Subcutaneous abdominal adipose tissue (tissue), 5 donors: ENCODE data around the gene NTM.
A peak's percentile ranks its signal among the peaks of the same experiment; 100 is the strongest.

ENCODE experiments used
- H3K27ac ChIP-seq: one replicate; pipeline ENCODE4 v1.7.0; 2013; ENCODE audit warnings: low read depth, mild to moderate bottlenecking, inconsistent platforms, low read length, moderate library complexity
- H3K27me3 ChIP-seq, 5 donors: one replicate each; pipeline ENCODE4 v1.7.0; 2013; ENCODE audit warnings: low read length in 5 of 5, inconsistent platforms in 1 of 5; ENCODE audit not compliant: control insufficient read depth in 5 of 5, insufficient read depth in 4 of 5
- H3K36me3 ChIP-seq, 5 donors: one replicate each; pipeline ENCODE4 v1.7.0; 2013; ENCODE audit warnings: low read length in 5 of 5; ENCODE audit not compliant: control insufficient read depth in 5 of 5, insufficient read depth in 5 of 5
- H3K4me1 ChIP-seq, 5 donors: one replicate each; pipeline ENCODE4 v1.7.0; 2013; ENCODE audit warnings: low read length in 5 of 5, mild to moderate bottlenecking in 3 of 5, moderate library complexity in 1 of 5; ENCODE audit not compliant: control insufficient read depth in 5 of 5, insufficient read depth in 5 of 5
- H3K4me3 ChIP-seq, 5 donors: one replicate each; pipeline ENCODE4 v1.7.0; 2013; ENCODE audit warnings: low read length in 5 of 5, low read depth in 1 of 5
- H3K9ac ChIP-seq, 5 donors: one replicate each; pipeline ENCODE4 v1.7.0; 2013; ENCODE audit warnings: low read length in 5 of 5, mild to moderate bottlenecking in 4 of 5, moderate library complexity in 3 of 5
- H3K9me3 ChIP-seq, 5 donors: one replicate each; pipeline ENCODE4 v1.7.0; 2013; ENCODE audit warnings: low read length in 5 of 5; ENCODE audit not compliant: control insufficient read depth in 5 of 5
- donor health status: healthy.
- donor health status: healthy.
- donor health status: healthy.
- donor health status: healthy.
- donor health status: healthy.

Gene NTM

DNA sequence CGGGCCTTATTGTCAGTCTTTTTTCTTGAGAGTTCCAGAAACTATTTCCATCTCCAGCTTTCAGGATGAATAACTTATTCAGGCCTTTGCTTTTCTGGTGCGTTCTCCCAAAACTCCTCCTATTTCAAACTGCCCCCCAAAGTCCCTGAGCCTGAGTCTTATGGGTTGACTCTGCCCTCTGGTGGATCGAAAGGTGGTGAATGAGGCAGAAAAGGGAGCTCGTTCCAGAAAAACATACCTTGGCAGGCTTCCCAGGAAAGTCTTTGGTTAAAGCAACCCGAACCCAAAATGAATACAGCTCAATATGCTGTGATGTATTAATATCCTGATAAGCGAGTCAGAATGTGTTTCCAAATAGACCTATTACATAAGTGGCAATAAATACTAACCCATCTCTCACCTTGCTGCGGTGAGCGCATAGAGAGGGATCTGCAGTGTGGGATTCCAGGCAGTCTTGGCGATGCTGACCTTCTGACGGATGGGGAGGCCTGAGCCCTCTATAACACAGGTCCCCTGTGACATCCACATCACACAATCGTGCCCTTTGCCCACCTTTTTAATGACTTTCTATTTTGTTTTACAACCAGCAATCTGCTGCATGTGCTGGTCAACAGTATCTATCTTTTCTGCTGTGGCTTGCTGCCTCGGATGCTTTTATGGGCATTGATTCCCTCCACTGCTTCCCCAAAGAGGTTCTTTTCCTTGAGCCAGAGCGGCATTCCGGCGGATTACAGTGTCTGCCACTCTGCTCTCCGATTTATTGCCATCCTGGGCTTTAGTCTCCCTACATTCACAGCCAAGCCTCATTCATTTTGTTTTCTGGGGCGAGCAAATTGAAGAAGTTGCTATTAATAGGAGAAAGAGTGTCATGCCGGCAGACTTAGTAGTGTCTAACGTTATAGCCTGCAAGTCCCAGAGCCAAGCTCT lies 756.8 kb downstream of the NTM start:
- no peaks in the 10 kb centered on the region for H3K27me3 ChIP-seq
- peak overlapping the region; percentile 63 for H3K27ac ChIP-seq
- peak overlapping the region; percentile 56 to 82 (median 62) for H3K4me3 ChIP-seq
- H3K4me1 ChIP-seq, result peaks cover 2 to 27% (median 23%) of the 10 kb centered on the region in 5 donors
- no peaks in the 10 kb centered on the region for H3K36me3 ChIP-seq
- no peaks in the 10 kb centered on the region for H3K9me3 ChIP-seq
- peak overlapping the region in 1 of 5 donors; percentile 56 for H3K9ac ChIP-seq

DNA sequence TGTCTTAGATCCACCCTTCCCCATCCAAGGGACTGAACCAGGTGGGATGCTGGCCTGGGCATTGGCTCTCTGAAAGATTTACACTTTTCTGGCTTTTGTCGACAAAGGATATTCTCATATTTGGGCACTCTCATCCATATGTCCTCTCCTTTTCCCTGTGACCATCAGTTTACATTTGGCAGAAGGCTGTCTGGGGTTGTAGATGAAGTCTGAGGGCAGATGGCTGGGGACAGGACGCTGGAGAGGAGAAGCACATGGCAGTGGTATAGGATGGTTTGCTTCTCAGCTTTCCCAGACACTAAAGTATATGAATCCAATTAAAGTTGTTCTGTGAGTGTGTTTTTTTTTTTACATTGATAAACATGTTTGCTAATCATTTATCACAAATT lies 757.5 kb downstream of the NTM start:
- Histone ChIP-seq H3K27me3 (no peaks in the 10 kb centered on the region), H3K36me3 (no peaks in the 10 kb centered on the region), H3K27ac (no peak overlapping the region), H3K9ac (no peak overlapping the region), H3K4me1 (peaks cover 2 to 23% (median 20%) of the 10 kb centered on the region in 5 donors), H3K9me3 (no peaks in the 10 kb centered on the region), H3K4me3 (no peak overlapping the region)

DNA sequence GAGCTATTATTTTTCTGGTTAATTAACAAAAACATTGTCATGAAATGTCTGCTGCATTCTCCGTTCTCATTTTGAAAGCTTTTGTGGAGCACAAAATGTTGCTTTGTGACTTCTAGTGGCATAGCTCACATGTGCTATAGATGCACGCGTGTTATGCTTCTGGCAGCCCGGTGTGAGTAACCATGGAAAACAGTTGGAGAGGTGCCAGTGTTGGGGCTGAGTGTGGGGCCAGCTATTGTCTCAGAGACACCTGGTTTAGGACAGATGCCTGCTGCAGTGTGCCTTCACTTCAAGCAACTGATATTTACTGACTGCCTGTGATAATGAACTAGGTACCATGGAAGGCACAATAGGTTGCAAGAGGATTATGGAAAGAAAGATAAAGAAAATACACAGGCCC lies 760.6 kb downstream of the NTM start:
- H3K9me3 ChIP-seq, result no peaks in the 10 kb centered on the region
- H3K36me3 ChIP-seq, result no peaks in the 10 kb centered on the region
- no peak overlapping the region for H3K9ac ChIP-seq
- H3K4me1 ChIP-seq, result peaks cover 2 to 19% (median 16%) of the 10 kb centered on the region in 5 donors
- no peak overlapping the region for H3K27ac ChIP-seq
- H3K4me3 ChIP-seq, result no peak overlapping the region
- peaks cover 0 to 5% (median 0%) of the 10 kb centered on the region in 5 donors for H3K27me3 ChIP-seq

DNA sequence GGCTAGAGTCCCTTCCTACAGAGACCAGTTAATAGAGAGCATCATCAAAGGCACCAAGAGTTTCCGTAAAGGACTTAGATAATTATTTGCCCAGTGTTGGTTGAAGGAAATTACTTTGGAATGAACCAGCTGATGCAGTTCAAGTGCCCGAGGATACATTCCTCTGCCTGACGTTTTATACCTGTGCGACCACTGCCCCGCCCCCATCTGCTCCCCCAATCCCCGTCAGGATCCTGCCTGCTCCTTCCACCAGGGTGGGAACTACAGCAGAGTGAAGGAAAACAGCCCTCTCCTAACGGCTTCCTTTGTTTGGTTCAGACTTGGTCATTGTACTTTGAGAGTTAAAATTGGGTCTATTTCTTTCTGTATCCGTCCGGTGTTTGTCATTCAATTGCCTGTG lies 761.5 kb downstream of the NTM start:
- Histone ChIP-seq H3K9ac (no peak overlapping the region), H3K4me3 (no peak overlapping the region), H3K27me3 (peaks cover 0 to 5% (median 0%) of the 10 kb centered on the region in 5 donors), H3K36me3 (no peaks in the 10 kb centered on the region), H3K4me1 (peaks cover 2 to 10% (median 7%) of the 10 kb centered on the region in 5 donors), H3K9me3 (no peaks in the 10 kb centered on the region), H3K27ac (no peak overlapping the region)

- Histone ChIP-seq H3K27ac (no peak overlapping the region), H3K9me3 (no peaks in the 10 kb centered on the region), H3K4me3 (no peak overlapping the region), H3K27me3 (peaks cover 0 to 5% (median 0%) of the 10 kb centered on the region in 5 donors), H3K9ac (no peak overlapping the region), H3K36me3 (no peaks in the 10 kb centered on the region), H3K4me1 (no peaks in the 10 kb centered on the region)
These were observed 763.9 kb downstream of the NTM start for GRCh38 chr11:132134322-132134721.

DNA sequence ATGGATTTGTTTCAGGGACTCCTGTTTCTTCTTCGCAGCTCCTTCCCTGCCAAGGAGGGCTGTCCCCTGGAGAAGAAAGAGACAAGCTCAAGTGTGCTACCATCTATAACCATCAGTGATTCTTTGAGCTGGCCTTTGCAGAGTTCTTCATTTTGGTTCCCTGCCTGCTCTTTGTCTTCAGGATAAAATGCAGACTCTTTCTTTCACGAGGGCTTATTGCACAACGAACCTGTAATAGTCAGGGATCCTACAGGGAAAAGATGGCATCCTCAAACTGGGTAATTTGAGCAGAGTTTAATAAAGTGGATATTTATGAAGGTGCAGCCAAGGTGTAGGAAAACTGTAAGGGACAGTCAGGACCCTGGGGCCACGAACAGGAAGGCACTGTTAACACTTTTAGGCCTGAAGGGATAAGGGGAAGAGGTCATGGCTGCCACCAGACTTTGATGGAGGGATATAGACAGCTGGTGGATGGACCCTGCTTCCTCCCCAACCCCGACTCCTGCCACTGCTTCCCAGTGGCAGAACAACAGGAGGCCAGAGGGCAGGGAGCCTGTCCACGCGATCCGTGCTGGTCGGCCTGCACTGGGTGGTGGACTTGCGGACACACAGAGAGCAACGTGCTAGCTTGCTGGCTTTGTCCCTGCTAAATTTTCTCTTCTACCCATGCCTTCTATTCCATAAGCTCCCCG lies 767.0 kb downstream of the NTM start:
- no peak overlapping the region for H3K4me3 ChIP-seq
- H3K27me3 ChIP-seq, result peaks cover 0 to 5% (median 0%) of the 10 kb centered on the region in 5 donors
- H3K9me3 ChIP-seq, result no peaks in the 10 kb centered on the region
- H3K4me1 ChIP-seq, result no peaks in the 10 kb centered on the region
- H3K27ac ChIP-seq, result no peak overlapping the region
- no peak overlapping the region for H3K9ac ChIP-seq
- H3K36me3 ChIP-seq, result no peaks in the 10 kb centered on the region

DNA sequence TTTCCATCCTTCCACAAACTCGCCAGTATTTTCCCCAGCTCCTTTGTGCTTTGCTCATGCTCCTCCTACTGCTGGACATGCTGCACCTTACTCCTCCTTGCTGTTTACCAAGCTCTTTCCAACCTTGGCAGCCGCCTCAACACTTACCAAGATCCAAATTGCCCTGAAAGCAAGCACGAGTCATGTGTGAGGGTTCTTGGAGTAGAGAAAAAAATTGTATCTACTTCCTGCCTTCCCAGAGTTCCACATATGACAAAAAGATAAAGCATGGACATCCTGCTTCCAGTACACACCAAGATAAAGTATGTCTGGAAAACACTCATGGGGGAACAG lies 767.5 kb downstream of the NTM start:
- H3K36me3 ChIP-seq, result no peaks in the 10 kb centered on the region
- H3K4me3 ChIP-seq, result no peak overlapping the region
- H3K4me1 ChIP-seq, result no peaks in the 10 kb centered on the region
- no peak overlapping the region for H3K27ac ChIP-seq
- no peak overlapping the region for H3K9ac ChIP-seq
- H3K27me3 ChIP-seq, result peaks cover 0 to 5% (median 0%) of the 10 kb centered on the region in 5 donors
- no peaks in the 10 kb centered on the region for H3K9me3 ChIP-seq

DNA sequence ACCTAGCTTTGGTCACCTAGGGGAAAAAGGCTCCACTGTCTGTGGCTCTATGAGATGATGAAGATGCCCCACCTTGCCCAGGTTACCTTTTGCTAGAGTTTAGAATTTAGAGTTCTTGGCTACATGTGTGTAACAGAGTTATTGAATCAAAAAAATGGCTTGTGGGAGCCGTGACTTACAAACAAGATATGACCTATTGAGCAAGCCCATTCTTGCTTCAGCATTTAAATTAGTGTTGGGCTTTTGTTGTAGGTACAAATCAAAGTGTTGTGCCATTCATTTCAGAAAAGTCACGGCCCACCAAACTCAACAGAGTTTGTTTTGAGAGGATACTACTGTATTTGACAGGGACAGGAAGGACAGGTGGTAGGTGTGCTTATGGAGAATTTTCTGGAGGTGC lies 768.8 kb downstream of the NTM start:
- H3K9ac ChIP-seq, result no peak overlapping the region
- H3K36me3 ChIP-seq, result no peaks in the 10 kb centered on the region
- H3K27me3 ChIP-seq, result peaks cover 0 to 5% (median 0%) of the 10 kb centered on the region in 5 donors
- H3K4me3 ChIP-seq, result no peak overlapping the region
- H3K4me1 ChIP-seq, result no peaks in the 10 kb centered on the region
- H3K9me3 ChIP-seq, result no peaks in the 10 kb centered on the region
- no peak overlapping the region for H3K27ac ChIP-seq

DNA sequence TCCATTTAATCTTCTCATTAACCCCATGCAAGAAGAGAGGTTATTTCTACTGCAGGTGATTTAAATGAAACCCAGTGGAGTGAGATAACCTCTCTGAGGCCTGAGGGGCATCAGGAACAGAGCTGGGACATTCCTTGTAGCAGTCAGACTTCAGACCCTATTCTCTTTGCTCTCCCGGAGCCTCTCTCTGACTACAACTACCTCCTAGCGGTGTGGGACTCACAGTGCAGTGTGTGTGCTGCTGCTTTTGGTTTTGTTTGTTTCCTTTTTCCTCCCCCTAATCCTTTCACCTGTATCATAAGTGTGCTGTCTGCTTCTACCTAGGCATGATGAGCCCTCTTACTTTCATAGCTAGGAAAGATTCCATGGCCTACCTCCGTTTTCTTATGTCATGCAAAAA lies 769.6 kb downstream of the NTM start:
- H3K4me1 ChIP-seq, result no peaks in the 10 kb centered on the region

GRCh38 chr11:132142121-132142520 lies 771.7 kb downstream of the NTM start:
- Histone ChIP-seq H3K36me3 (no peaks in the 10 kb centered on the region), H3K4me3 (no peak overlapping the region), H3K9ac (no peak overlapping the region)

More for the DNA sequence above, 769.6 kb downstream of the NTM start:
- Histone ChIP-seq H3K27me3 (peaks cover 0 to 5% (median 0%) of the 10 kb centered on the region in 5 donors), H3K27ac (no peak overlapping the region), H3K9me3 (no peaks in the 10 kb centered on the region), H3K4me3 (no peak overlapping the region), H3K9ac (no peak overlapping the region), H3K36me3 (no peaks in the 10 kb centered on the region)

More at GRCh38 chr11:132142121-132142520, 771.7 kb downstream of the NTM start:
- Histone ChIP-seq H3K27ac (no peak overlapping the region), H3K27me3 (no peaks in the 10 kb centered on the region), H3K9me3 (no peaks in the 10 kb centered on the region), H3K4me1 (no peaks in the 10 kb centered on the region)
